PC-3 (cell line): ENCODE measurements around the gene STAT3. TPM values are rescaled to one million over a fixed set of nuclear protein-coding genes. Genes with fewer than 3 reads are reported as not detected.

Experiments used
- ATAC-seq: fragments of 200-7000 bp; cut with Tn5 transposase; 2 replicates; pipeline ENCODE4 v1.9.1; 2020; ENCODE audit warnings: mild to moderate bottlenecking, moderate library complexity
- BruUV-seq: library from RNA; stranded (reverse); fragments of 400-500 nt; replicated peaks from 2 replicates; lab custom pipeline; 2021; lab: Mats Ljungman, UMichigan
- CTCF ChIA-PET: fragments of 300-600 bp; sonication (Branson Sonifier 250); formaldehyde crosslinking; loops from one replicate; lab custom pipeline; 2022; ENCODE audit warnings: antibody characterized with exemption; lab: Charles Lee
- POLR2A ChIA-PET: fragments of 300-600 bp; sonication (Branson Sonifier 250); formaldehyde crosslinking; loops from one replicate; lab custom pipeline; 2022; ENCODE audit warnings: antibody characterized with exemption; ENCODE audit not compliant: unreplicated experiment; lab: Charles Lee
- DNase-seq: peaks from one replicate; pipeline ENCODE4 v3.0.0-alpha.2; 2015
- H2AFZ ChIP-seq: fragments of 300-600 bp; sonication (generic); 2 replicates; pipeline ENCODE4 v1.6.0; 2016; ENCODE audit warnings: antibody characterized with exemption, low read length
- H3F3A ChIP-seq: fragments of 300-600 bp; sonication (generic); one replicate; pipeline ENCODE4 v1.6.0; 2017; ENCODE audit warnings: antibody characterized with exemption, low read length, control low read depth, mild to moderate bottlenecking; ENCODE audit not compliant: unreplicated experiment
- H3K27ac ChIP-seq: fragments of 300-600 bp; sonication (generic); 2 replicates; pipeline ENCODE4 v1.5.1; 2016; ENCODE audit warnings: mild to moderate bottlenecking, low read length
- H3K27me3 ChIP-seq: fragments of 300-600 bp; sonication (generic); 2 replicates; pipeline ENCODE4 v1.6.1; 2016; ENCODE audit warnings: low read length, mixed read lengths
- H3K36me3 ChIP-seq: fragments of 300-600 bp; sonication (generic); 2 replicates; pipeline ENCODE4 v1.6.1; 2016; ENCODE audit warnings: low read depth, mixed run types, low read length, mixed read lengths
- H3K4me1 ChIP-seq: fragments of 300-600 bp; sonication (generic); 2 replicates; pipeline ENCODE4 v1.5.1; 2016; ENCODE audit warnings: low read length; ENCODE audit not compliant: insufficient read depth
- H3K4me2 ChIP-seq: fragments of 300-600 bp; sonication (generic); 2 replicates; pipeline ENCODE4 v1.6.0; 2016; ENCODE audit warnings: low read length
- H3K4me3 ChIP-seq: fragments of 300-600 bp; sonication (generic); 2 replicates; pipeline ENCODE4 v1.5.1; 2016; ENCODE audit warnings: mild to moderate bottlenecking, low read length, mixed read lengths
- H3K79me2 ChIP-seq: fragments of 300-600 bp; sonication (generic); 2 replicates; pipeline ENCODE4 v1.6.1; 2017; ENCODE audit warnings: low read length, mixed read lengths
- H3K9ac ChIP-seq: fragments of 300-600 bp; sonication (generic); 2 replicates; pipeline ENCODE4 v1.6.0; 2016; ENCODE audit warnings: mild to moderate bottlenecking, low read length
- H3K9me2 ChIP-seq: fragments of 300-600 bp; sonication (generic); replicated peaks from 2 replicates; pipeline ENCODE4 v1.6.1; 2016; ENCODE audit warnings: mixed run types, low read length, mixed read lengths
- H3K9me3 ChIP-seq: fragments of 300-600 bp; sonication (generic); 2 replicates; pipeline ENCODE4 v1.6.1; 2016; ENCODE audit warnings: low read length, mixed read lengths
- H4K20me1 ChIP-seq: fragments of 300-600 bp; sonication (generic); 2 replicates; pipeline ENCODE4 v1.6.1; 2016; ENCODE audit warnings: low read length, mixed read lengths
- CTCF ChIP-seq: fragments of 300-600 bp; sonication (generic); conservative IDR thresholded peaks from 2 replicates; pipeline ENCODE4 v1.5.1; 2017; ENCODE audit warnings: antibody characterized with exemption, low read depth, mild to moderate bottlenecking, low read length
- EZH2 ChIP-seq: fragments of 300-600 bp; sonication (generic); IDR thresholded peaks from one replicate; pipeline ENCODE4 v1.6.1; 2017; ENCODE audit warnings: antibody characterized with exemption, mild to moderate bottlenecking, low read length; ENCODE audit not compliant: unreplicated experiment
- EZH2phosphoT487 ChIP-seq: fragments of 300-600 bp; sonication (generic); IDR thresholded peaks from 2 replicates; pipeline ENCODE4 v1.6.1; 2018; ENCODE audit warnings: mild to moderate bottlenecking, antibody characterized with exemption, low read length, borderline replicate concordance
- intact Hi-C: fragments of 100-400 bp; cut with micrococcal nuclease; formaldehyde crosslinking; loops from 2 replicates; pipeline ENCODE4 v1.9.0; 2023
- total RNA-seq: library from RNA; depleted of rRNA; stranded (reverse); fragments of >200 nt; gene quantifications from 2 replicates; pipeline ENCODE4 v1.2.3, GENCODE V29; 2014

The STAT3 gene
- total RNA-seq, 1 experiment from 2014 or later = not detected

- no peak for DNase-seq
- Histone ChIP-seq H2AFZ (no peak overlapping the region), H3K27ac (no peak overlapping the region), H3K9ac (no peak overlapping the region), H3K36me3 (no peaks in the 10 kb centered on the region), H3K4me2 (no peak overlapping the region), H3K27me3 (no peaks in the 10 kb centered on the region), H3K4me3 (no peak overlapping the region), H4K20me1 (no peaks in the 10 kb centered on the region), H3K9me3 (no peaks in the 10 kb centered on the region), H3K4me1 (no peaks in the 10 kb centered on the region), H3F3A (no peaks in the 10 kb centered on the region), H3K9me2 (no peaks in the 10 kb centered on the region), H3K79me2 (no peaks in the 10 kb centered on the region)
- intact Hi-C loops = no loop called here
- no peak for ATAC-seq
- TF ChIP-seq EZH2 (no peak), CTCF (no peak), EZH2phosphoT487 (no peak)
- no TSS peak for BruUV-seq
- ChIA-PET CTCF (no interaction called here), POLR2A (no interaction called here)
These were observed 34.2 kb upstream of the STAT3 start for GRCh38 chr17:42422412-42422957.

GRCh38 chr17:42421507-42422338 is 33.5 kb upstream of the STAT3 start:
- ATAC-seq = no peak
- intact Hi-C loops = no loop called here
- Histone ChIP-seq H3K79me2 (no peaks in the 10 kb centered on the region), H3K9me2 (no peaks in the 10 kb centered on the region), H3K36me3 (no peaks in the 10 kb centered on the region), H2AFZ (no peak overlapping the region), H3K4me1 (no peaks in the 10 kb centered on the region), H3K4me3 (no peak overlapping the region), H3K27me3 (no peaks in the 10 kb centered on the region), H3F3A (no peaks in the 10 kb centered on the region), H3K9me3 (no peaks in the 10 kb centered on the region), H3K4me2 (no peak overlapping the region), H4K20me1 (no peaks in the 10 kb centered on the region), H3K9ac (no peak overlapping the region), H3K27ac (no peak overlapping the region)
- CTCF ChIA-PET = no interaction called here
- POLR2A ChIA-PET = no interaction called here
- no peak for TF ChIP-seq EZH2
- TF ChIP-seq EZH2phosphoT487 = no peak
- TF ChIP-seq CTCF = no peak
- BruUV-seq = no TSS peak
- no peak for DNase-seq

- CTCF ChIA-PET = no interaction called here
These were observed 32.9 kb upstream of the STAT3 start for GRCh38 chr17:42421136-42421506.

More at GRCh38 chr17:42421136-42421506, 32.9 kb upstream of the STAT3 start:
- H3K4me2 ChIP-seq = no peak overlapping the region
- no peaks in the 10 kb centered on the region for H3K9me3 ChIP-seq
- H3K27ac ChIP-seq = no peak overlapping the region
- no peaks in the 10 kb centered on the region for H3K4me1 ChIP-seq
- TF ChIP-seq CTCF = no peak
- no peak for TF ChIP-seq EZH2phosphoT487
- no peak for TF ChIP-seq EZH2
- intact Hi-C loops = no loop called here
- H3K9ac ChIP-seq = no peak overlapping the region
- H3K36me3 ChIP-seq = no peaks in the 10 kb centered on the region
- POLR2A ChIA-PET = no interaction called here
- DNase-seq (no peak), ATAC-seq (no peak)
- no peak overlapping the region for H2AFZ ChIP-seq
- H3K4me3 ChIP-seq = no peak overlapping the region
- H3F3A ChIP-seq = no peaks in the 10 kb centered on the region
- H3K9me2 ChIP-seq = no peaks in the 10 kb centered on the region
- BruUV-seq = no TSS peak
- no peaks in the 10 kb centered on the region for H4K20me1 ChIP-seq
- H3K79me2 ChIP-seq = no peaks in the 10 kb centered on the region
- no peaks in the 10 kb centered on the region for H3K27me3 ChIP-seq
